GM21528 (cell line): ENCODE results near the gene CDH8.
"Not testable (repeated sequence)": the region's sequence is repeated elsewhere in the genome, so short reads cannot be mapped to it uniquely, and the experiment has no call there.

Source experiments
- ATAC-seq: cut with Tn5 transposase; IDR thresholded peaks from one replicate; pipeline ENCODE4 v1.9.1; 2021; ENCODE audit warnings: mild to moderate bottlenecking, moderate library complexity; ENCODE audit not compliant: unreplicated experiment, low FRiP score

CDH8 gene

GRCh38 chr16:61872778-61873119 lies 163.5 kb downstream of the CDH8 start:
- ATAC-seq, result no peak

GRCh38 chr16:61871837-61872777 lies 164.1 kb downstream of the CDH8 start:
- no peak for ATAC-seq

GRCh38 chr16:61862221-61863155 lies 173.8 kb downstream of the CDH8 start:
- ATAC-seq, result no peak

GRCh38 chr16:61858988-61859387 lies 177.2 kb downstream of the CDH8 start:
- no peak for ATAC-seq

- no peak for ATAC-seq
Measured at GRCh38 chr16:61842666-61843065, 193.6 kb downstream of the CDH8 start.

- ATAC-seq, result no peak
Measured at GRCh38 chr16:61836804-61837393, 199.3 kb downstream of the CDH8 start.

- no peak for ATAC-seq
Measured at GRCh38 chr16:61834082-61834481, 202.2 kb downstream of the CDH8 start.

GRCh38 chr16:61831351-61831917 lies 204.8 kb downstream of the CDH8 start:
- no peak for ATAC-seq

GRCh38 chr16:61829631-61830030 lies 206.6 kb downstream of the CDH8 start:
- ATAC-seq, result no peak

- ATAC-seq, result no peak
Measured at GRCh38 chr16:61823326-61823725, 212.9 kb downstream of the CDH8 start.

- ATAC-seq, result no peak
Measured at GRCh38 chr16:61820820-61821219, 215.4 kb downstream of the CDH8 start.

- ATAC-seq, result no peak
Measured at GRCh38 chr16:61820398-61820797, 215.8 kb downstream of the CDH8 start.

GRCh38 chr16:61818850-61819249 lies 217.4 kb downstream of the CDH8 start:
- no peak for ATAC-seq

GRCh38 chr16:61817583-61818278 lies 218.5 kb downstream of the CDH8 start:
- ATAC-seq, result no peak

GRCh38 chr16:61814726-61815347 lies 221.4 kb downstream of the CDH8 start:
- no peak for ATAC-seq

- no peak for ATAC-seq
Measured at GRCh38 chr16:61813339-61813738, 222.9 kb downstream of the CDH8 start.

- ATAC-seq, result no peak
Measured at GRCh38 chr16:61812251-61812650, 224.0 kb downstream of the CDH8 start.

GRCh38 chr16:61807551-61807950 lies 228.7 kb downstream of the CDH8 start:
- ATAC-seq, result no peak

GRCh38 chr16:61801217-61801616 lies 235.0 kb downstream of the CDH8 start:
- ATAC-seq, result not testable (repeated sequence)

GRCh38 chr16:61798741-61799140 lies 237.5 kb downstream of the CDH8 start:
- ATAC-seq, result no peak
